ENCODE results near the gene SMARCA4. TPM values are rescaled to one million over a fixed set of nuclear protein-coding genes. Genes with fewer than 3 reads are reported as not detected.

Gene SMARCA4
- total and polyA plus RNA-seq, 2 experiments from 2014 or later = 177 to 336 TPM

GRCh38 chr19:10998045-10998533, 37.3 kb downstream of the SMARCA4 start (continued):
- TF ChIP-seq ZNF331 (CRISPR knock-in tag; IDR thresholded peaks at IDR 0.05; ENCODE audit: low read depth) = no peak
- no peak for TF ChIP-seq REST (IDR thresholded peaks at IDR 0.05; ENCODE audit: unreplicated experiment)

DNA sequence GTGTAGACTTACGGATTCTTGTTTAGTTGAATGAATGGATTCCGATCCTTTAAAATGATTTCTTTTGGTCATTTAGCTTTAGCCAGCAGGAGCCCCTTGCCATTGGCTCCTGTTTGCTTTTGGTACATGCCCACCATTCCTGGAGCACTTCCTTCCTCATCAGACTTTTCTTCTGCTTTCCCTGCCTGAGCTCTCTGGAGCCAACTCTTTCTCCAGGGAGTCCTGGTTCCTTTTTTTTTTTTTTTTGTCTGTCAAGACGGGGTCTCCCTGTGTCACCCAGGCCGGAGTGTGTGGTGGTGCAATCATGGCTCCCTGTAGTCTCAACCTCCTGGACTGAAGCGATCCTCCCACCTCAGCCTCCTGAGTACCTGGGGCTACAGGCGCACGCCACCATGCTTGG, 37.8 kb downstream of the SMARCA4 start:
- no peak overlapping the region for H3K4me3 ChIP-seq
- H3K79me2 ChIP-seq (replicated peaks; ENCODE audit: insufficient read depth) = 0 out of 2 replicates have a peak, but pooled peaks cover 4% of the 10 kb centered on the region
- DNase-seq (ENCODE audit: low spot score) (no peak), ATAC-seq (no peak)
- H3K9me2 ChIP-seq (ENCODE audit: insufficient read depth) = no peaks in the 10 kb centered on the region
- H3K9me3 Mint-ChIP-seq = no peaks in the 10 kb centered on the region
- H3K27me3 ChIP-seq (ENCODE audit: insufficient read depth) = no peaks in the 10 kb centered on the region
- no peak overlapping the region for H3K27ac ChIP-seq (ENCODE audit: low read depth)
- no peaks in the 10 kb centered on the region for H3K4me1 ChIP-seq (ENCODE audit: insufficient read depth)
- H3F3A ChIP-seq (replicated peaks; ENCODE audit: low read depth) = peaks cover 12% of the 10 kb centered on the region; the same call in 1 of the 2 replicates
- peaks cover 13% of the 10 kb centered on the region for H3K27me3 Mint-ChIP-seq (ENCODE audit: insufficient read depth, low read depth, poor library complexity)
- H4K20me1 ChIP-seq (replicated peaks; ENCODE audit: insufficient read depth) = peaks cover 9% of the 10 kb centered on the region; the same call in 1 of the 2 replicates
- no peak overlapping the region for H2AFZ ChIP-seq
- no peak overlapping the region for H3K4me3 Mint-ChIP-seq
- H3K27ac Mint-ChIP-seq = no peak overlapping the region
- peaks cover 42% of the 10 kb centered on the region for H3K36me3 ChIP-seq (ENCODE audit: insufficient read depth)
- no peaks in the 10 kb centered on the region for H3K4me1 Mint-ChIP-seq
- H3K36me3 Mint-ChIP-seq (ENCODE audit: low read depth) = peaks cover 82% of the 10 kb centered on the region
- no peak overlapping the region for H3K4me2 ChIP-seq
- TF ChIP-seq ETS1 (IDR thresholded peaks at IDR 0.05) (no peak), POLR2AphosphoS5 (IDR thresholded peaks at IDR 0.05; ENCODE audit: low read depth) (no peak), EZH2phosphoT487 (IDR thresholded peaks at IDR 0.05; ENCODE audit: unreplicated experiment) (no peak), ZNF331 (CRISPR knock-in tag; IDR thresholded peaks at IDR 0.05; ENCODE audit: low read depth) (no peak), CREB1 (CRISPR knock-in tag; IDR thresholded peaks at IDR 0.05; ENCODE audit: low read depth) (no peak), JUNB (IDR thresholded peaks at IDR 0.05; ENCODE audit: unreplicated experiment) (no peak), REST (IDR thresholded peaks at IDR 0.05; ENCODE audit: unreplicated experiment) (no peak)
- TF ChIP-seq, protein P1, sequence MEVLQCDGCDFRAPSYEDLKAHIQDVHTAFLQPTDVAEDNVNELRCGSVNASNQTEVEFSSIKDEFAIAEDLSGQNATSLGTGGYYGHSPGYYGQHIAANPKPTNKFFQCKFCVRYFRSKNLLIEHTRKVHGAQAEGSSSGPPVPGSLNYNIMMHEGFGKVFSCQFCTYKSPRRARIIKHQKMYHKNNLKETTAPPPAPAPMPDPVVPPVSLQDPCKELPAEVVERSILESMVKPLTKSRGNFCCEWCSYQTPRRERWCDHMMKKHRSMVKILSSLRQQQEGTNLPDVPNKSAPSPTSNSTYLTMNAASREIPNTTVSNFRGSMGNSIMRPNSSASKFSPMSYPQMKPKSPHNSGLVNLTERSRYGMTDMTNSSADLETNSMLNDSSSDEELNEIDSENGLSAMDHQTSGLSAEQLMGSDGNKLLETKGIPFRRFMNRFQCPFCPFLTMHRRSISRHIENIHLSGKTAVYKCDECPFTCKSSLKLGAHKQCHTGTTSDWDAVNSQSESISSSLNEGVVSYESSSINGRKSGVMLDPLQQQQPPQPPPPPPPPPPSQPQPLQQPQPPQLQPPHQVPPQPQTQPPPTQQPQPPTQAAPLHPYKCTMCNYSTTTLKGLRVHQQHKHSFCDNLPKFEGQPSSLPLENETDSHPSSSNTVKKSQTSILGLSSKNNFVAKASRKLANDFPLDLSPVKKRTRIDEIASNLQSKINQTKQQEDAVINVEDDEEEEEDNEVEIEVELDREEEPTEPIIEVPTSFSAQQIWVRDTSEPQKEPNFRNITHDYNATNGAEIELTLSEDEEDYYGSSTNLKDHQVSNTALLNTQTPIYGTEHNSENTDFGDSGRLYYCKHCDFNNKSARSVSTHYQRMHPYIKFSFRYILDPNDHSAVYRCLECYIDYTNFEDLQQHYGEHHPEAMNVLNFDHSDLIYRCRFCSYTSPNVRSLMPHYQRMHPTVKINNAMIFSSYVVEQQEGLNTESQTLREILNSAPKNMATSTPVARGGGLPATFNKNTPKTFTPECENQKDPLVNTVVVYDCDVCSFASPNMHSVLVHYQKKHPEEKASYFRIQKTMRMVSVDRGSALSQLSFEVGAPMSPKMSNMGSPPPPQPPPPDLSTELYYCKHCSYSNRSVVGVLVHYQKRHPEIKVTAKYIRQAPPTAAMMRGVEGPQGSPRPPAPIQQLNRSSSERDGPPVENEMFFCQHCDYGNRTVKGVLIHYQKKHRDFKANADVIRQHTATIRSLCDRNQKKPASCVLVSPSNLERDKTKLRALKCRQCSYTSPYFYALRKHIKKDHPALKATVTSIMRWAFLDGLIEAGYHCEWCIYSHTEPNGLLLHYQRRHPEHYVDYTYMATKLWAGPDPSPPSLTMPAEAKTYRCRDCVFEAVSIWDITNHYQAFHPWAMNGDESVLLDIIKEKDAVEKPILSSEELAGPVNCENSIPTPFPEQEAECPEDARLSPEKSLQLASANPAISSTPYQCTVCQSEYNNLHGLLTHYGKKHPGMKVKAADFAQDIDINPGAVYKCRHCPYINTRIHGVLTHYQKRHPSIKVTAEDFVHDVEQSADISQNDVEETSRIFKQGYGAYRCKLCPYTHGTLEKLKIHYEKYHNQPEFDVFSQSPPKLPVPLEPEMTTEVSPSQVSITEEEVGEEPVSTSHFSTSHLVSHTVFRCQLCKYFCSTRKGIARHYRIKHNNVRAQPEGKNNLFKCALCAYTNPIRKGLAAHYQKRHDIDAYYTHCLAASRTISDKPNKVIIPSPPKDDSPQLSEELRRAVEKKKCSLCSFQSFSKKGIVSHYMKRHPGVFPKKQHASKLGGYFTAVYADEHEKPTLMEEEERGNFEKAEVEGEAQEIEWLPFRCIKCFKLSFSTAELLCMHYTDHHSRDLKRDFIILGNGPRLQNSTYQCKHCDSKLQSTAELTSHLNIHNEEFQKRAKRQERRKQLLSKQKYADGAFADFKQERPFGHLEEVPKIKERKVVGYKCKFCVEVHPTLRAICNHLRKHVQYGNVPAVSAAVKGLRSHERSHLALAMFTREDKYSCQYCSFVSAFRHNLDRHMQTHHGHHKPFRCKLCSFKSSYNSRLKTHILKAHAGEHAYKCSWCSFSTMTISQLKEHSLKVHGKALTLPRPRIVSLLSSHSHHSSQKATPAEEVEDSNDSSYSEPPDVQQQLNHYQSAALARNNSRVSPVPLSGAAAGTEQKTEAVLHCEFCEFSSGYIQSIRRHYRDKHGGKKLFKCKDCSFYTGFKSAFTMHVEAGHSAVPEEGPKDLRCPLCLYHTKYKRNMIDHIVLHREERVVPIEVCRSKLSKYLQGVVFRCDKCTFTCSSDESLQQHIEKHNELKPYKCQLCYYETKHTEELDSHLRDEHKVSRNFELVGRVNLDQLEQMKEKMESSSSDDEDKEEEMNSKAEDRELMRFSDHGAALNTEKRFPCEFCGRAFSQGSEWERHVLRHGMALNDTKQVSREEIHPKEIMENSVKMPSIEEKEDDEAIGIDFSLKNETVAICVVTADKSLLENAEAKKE (CRISPR knock-in tag; IDR thresholded peaks at IDR 0.05) = no peak

Data from GM23338 (cell line).